Endometrium (tissue), 2 donors: ENCODE measurements around the gene CDKN2B-AS1.
A peak's percentile ranks its signal among the peaks of the same experiment; 100 is the strongest.

Experiments used
- FAIRE-seq: peaks from 2 replicates; lab custom pipeline; 2012; peaks lifted over from hg19 to GRCh38; lab: Jason Lieb, UNC
- donor health status: control.
- donor health status: control.

The CDKN2B-AS1 gene

DNA sequence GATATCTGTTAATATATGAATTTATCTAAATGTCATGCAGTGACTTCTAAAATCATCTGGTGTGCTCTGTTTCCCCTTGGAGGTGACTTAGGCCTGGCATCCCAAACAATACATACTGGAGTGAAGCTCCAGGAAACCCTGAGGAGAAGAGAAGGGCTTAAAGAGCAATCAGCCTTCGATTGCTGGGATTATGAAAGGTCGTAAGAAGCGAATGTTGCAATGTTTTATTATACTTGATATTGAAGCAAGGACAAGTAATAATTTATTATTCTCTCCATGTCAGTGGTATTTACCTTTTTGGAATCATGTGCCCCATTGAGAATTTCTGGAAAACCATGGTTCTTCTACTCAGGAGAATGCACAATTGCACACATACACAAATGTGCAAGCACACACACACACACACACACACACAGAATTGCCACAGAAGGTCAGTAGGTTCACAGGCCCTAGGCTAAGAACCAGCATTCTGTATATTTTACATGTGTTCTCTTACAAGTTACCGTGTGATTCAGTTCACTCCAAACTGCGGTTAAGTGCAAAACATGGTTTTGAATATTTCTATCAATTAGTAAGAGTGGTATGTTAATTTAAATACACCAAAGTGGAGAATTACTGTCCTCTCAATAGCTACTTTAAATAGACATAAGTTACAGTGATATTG, 93.6 kb downstream of the CDKN2B-AS1 start:
- no peak for FAIRE-seq

DNA sequence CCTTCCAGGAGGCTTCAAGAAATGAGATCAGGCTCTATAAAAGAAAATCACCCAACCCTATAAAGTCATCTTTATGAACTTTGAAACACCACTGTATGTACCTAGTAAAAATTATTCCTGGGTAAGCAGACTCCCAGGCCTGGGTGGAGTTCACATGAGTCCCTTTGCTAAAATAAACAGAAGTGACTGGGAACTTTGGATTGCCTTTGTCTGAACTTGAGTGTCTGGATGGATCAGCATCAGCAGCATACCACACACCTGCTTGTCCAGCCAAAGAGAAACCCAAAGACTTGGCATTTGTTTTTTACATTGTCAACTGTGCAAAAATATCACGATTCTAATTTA, 94.1 kb downstream of the CDKN2B-AS1 start:
- no peak for FAIRE-seq

DNA sequence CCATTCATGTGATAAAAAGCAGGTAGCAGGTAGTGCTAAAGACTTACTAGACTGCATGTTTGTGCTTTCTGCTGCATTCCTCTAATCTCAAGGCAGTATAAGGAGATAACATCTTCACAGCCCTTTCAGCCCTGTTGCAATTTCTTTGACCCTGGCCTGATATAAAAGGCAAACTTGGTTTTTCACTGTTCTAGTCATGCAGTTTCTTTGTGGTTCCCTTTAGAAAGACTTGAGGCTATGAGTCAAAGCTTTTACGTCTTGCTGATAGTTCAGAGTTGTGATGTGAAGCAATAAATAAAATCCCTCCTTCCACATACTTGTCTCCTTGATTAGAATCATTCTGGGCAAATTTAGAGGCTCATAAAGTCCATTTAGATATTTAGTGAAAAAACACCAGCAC, 103.1 kb downstream of the CDKN2B-AS1 start:
- FAIRE-seq = no peak

DNA sequence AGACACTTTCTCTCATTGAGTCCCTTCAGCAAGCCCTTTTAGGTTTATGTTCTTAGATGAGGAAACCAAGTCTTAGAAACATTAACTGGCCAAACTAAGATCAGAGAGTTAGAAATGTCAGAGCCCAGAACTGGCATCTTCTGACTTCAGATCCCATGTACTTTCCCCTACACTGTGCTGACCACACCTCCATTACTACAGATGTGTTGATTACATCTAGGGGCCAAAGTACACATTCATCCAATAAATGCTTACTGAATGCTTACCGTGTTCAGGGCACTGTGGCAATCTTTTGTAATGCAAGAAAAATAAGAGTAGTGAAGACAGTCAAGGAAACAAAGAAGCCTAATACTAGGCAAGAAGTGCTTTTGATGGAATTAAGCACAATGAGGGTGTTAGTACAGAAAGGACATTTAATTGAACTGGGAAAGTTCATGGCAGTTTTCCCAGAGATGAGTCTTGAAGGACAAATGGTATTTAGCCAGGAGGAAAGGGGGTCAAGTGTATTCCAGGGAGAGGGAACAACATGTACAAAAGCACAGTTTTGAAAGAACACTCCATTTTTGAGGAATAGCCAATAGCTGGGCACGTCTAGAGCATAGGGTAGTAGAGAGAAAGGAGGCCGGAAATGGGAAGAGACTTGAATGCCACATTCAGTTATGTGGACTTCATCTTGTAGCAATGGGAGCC, 104.2 kb downstream of the CDKN2B-AS1 start:
- FAIRE-seq = no peak

DNA sequence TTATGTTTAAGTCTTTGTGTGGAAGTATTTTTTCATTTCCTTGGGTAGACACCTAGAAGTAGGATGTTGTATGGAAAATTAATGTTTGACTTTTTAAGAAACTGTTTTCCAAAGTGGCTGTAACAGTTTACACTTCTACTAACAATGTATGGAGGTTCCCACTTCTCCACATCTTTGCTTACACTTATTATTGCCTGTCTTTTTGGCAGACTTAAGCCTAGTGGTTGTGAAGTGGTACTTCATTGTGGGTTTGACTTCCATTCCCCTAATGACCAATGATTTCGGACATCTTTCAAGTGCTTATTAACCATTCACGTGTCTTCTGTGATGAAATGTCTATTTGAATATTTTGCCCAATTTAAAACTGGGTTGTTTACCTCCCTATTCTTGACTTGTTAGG, 106.0 kb downstream of the CDKN2B-AS1 start:
- FAIRE-seq = no peak

DNA sequence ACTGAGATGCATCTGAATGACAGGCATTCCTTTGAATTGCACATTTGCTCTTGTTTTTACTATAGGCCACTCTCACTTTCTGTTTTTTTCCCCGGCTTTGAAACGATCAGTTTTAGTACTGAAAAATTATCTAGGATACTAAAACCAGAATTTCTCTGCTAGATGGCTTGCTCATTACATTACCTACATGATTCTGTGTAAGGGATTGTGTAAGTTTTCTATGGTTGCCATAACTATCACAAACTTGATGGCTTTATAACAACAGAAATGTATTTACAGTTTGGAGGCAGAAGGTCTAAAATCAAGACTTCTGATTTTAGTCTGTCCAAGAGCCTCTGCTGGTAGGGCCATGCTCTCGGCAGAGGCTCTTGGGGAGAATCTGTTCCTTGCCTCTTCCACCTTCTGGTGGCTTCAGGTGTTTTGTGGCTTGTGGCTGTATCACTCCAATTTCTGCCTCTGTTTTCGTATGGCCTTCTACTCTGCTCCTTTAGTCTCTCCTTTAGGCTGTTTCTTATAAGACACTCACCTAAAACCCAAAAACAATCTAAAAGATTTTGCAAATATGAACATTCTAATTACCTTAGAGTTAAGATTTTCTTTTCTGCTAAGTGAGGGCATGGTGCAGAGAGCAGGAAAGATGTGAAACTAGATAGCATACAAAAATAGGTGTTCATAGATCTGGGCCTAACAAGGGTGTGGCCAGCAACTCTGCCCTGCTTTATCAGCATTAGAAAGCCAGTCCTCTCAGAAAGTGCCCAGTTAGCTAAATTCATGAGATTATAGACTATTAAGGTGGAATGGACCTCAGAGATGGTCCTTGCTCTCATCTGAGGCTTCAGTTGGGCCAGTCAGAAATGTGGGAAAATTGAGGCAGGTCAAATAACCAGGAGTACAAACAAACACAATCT, 107.8 kb downstream of the CDKN2B-AS1 start:
- FAIRE-seq = no peak

DNA sequence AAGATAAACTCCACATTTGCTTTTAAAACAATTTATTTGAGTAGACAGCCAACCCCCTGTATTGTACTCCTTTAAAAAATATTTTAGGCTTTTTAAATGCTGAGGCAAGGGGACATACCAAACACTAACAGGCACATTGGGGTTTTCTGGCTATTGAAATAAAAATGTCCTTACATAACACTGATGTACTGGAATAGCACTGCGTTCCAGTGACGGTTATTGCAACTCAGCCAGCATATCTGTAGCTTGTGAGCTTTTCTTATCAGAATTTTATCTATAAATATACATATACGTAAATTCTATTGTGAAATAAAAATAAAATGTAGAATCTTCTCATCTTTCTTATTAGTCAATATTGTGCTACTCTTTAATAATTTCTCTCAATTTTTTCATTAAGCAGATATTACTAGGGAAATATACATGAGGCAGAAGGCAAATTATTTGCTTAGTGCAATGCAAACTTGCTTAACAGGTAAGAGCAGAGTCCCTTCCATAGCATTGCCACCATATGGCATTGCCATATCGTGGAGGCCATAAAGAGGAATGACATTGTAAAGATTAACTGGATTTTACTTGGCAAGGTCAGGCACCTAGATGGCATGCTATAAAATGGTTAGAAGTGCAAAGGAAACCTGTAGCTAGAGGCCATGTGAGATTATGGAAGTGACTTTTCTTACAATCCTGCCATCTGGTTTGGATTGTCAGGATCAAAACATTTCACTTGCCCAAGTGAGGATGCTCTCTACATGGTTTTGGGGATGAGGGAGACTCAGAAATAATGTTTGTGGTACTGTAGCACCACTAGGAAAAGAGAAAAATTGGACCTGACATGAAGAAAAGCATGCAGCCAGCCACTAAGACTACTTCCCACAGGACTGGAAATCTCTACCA, 109.3 kb downstream of the CDKN2B-AS1 start:
- FAIRE-seq = no peak

DNA sequence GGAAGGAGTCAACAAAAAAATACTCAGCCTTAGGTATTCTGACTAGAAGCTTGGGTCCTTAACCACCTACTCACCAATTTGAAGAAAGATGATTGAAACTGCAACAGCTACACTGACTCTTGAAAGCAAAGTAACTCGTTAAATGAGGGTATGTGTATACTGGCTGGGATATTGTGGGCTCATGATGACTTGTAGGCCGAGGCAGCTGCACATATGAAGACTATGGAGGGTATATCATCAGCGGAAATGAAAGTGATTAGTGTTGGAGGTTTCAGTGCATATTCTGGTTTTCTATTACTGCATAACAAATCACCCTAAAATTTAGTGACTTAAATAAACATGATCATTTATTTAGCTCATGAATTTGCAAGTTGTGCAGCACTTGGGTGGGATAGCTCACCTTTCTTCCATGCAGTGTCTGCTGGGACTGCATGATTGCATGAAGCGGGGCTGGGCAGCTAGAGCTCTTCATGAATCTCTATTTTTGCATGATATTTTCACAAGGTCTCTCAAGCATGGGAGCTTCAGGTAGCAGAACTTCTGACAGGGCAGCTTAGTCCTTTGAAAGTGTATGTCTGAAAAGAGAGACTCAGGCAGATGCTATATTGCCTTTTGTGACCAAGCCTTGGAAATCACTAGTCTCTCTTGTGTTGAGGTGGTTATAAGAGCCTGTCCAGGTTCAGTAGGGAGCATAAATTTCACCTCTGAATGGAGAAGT, 110.6 kb downstream of the CDKN2B-AS1 start:
- FAIRE-seq = no peak

DNA sequence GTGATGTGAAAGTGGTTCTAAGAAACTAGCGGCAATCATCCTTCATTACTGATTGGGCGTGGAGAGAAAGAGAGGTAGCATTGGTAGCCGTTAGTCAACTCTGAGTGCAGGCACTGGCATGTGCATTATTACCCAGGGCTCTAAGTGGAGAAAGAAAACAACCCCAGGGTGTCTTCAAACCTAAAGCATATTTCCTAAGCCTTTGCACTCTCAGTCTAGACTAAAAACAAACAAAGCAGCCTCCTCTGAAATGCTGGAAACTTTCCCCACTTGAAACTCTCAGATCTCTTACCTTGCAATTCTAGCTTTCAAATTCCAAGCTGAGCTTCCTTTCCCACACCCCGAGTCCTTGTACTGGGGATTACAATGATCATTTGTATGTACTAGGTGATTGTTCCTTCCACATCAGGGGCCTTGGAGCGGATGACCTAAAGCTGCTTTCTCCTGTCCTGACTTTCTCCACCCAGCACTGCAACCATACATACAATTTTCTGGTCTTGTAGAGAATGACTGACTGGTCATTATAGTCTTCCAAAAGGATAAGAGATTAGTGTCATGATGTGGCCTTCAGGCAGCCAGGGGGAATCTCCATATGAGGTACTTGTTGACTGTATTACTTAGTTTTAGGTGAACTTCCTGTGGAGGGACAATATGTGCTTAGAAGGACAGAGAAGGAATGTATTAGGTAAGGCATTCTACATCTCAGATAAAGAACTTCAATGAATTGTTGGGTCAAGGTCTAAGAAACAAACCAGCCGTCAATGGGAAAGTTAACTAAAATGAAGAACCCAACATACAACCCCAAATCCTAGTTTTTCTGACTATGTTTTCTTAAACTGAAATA, 112.8 kb downstream of the CDKN2B-AS1 start:
- FAIRE-seq = no peak

DNA sequence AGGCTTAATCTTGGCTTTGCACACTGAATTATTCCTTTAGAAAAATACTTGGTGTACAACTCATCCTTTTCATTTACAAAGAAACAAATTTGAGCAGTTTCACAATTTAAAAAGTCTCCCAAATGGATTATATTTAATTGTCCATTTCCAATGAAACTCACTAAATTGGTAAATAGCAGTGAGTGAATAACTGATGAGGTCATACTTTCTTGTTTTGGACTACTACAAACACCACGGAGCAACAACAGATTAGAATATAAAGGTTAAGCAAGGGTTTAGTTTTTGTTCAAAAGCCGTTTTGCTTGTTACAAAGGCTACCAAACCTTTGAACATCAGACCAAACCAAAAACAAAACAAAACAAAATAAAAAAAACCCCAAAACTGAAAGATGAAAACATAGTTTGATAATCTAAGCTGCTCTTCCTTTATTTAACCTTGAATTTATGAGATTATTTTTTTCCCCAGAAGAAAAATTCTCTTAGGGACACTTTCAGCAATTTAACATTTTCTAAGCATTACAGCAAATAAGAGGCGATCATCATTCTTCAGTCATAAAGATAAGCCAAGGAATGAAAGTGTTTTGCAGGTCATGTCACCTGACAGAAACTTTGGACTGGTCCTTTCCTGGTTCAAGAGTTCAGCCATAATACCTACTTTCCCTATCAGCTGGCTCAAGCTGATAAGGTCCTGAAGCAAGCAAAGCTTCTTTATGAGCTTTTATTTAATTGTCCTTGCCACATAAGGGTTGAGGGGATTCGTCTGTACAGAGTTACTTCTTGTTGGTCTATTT, 114.2 kb downstream of the CDKN2B-AS1 start:
- FAIRE-seq = peak; percentile 33

DNA sequence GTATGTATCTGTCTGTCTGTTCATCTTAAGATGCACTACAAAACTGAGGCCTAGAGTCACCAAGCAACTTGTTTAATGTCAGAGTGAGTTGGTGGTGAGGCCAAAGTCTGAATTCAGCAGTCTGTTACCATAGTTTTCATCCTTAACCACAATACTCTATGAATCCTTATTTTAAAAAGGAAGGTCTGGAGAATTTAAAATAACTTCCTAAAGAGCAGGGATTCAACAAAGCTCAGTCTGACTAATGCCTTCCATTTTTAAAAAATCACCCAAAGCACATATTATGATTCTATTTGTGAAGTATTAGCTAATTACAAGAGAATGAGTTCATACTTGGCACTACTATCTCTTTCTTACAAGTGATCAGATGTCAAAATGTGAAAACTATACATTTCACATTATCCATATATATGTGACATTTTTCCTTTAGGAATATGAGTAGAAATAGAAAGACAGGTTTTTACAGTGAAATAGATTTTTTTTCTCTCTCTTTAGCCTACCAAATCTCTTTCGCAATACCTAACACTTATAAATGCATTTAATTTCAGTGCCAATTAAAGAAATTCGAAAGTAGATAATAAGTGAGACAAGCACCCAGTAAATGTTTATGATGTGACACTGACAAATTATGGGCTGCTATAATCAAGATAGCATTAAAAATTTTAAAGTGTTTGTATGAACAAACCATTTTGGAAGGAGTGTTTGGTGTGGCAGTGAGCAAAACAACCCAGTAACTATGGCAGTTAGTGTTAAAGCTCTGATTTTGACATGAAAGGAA, 116.8 kb downstream of the CDKN2B-AS1 start:
- no peak for FAIRE-seq

DNA sequence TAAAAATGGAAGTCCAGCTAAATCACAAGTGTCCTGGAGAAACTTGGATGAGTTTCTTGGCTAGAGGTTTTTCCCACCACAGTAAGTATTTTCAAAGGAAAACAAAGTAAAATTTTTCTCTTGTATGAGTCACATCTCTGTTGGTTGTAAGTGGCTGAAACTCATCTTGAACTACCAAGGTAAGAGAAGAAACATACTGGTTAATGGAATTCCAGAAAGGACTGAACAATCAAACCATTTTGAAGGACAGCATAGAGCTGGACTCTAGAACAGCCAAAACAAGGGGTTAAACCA, 117.3 kb downstream of the CDKN2B-AS1 start:
- no peak for FAIRE-seq

DNA sequence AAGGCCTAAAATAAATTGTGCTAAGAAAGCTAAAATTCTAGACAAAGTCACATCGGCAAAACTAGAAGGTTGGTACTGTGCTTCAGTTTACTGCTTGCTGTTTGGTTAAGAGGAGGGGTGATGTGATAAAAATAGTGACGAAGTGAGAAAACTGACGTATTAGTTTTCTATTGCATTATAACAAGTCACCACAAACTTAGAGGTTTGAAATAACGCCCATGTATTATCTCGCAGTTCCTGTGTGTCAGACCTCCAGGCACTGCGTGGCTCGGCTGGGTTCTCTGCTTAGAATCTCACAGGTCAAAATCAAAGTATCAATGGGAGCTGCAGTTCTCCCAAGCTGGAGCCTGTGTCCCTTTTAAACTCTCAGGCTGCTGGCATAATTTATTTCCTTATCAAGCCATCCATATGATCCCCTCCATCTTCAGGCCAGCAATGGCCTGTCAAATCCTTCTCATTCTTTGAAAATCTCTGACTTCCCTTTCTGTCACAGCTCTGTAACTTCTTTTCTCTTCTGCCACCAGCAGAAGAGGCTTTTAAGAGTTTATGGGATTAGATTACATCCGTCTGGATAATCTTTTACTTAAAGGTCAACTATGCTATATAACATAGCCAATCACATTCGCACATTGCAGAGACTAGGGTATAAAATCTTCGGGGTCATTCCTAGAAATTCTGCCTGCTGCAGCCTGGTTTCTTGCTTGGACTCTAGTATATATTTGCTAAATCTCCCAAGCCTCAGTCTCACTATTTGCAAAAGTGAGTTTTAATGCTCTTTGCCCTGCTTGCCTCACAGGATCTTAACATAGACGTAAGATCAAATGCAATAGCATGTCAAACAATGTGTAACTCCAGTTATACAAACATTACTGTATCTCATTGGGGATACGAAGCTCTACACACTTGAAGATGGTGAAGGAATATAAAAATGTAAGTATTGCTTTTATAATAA, 118.6 kb downstream of the CDKN2B-AS1 start:
- FAIRE-seq = no peak

DNA sequence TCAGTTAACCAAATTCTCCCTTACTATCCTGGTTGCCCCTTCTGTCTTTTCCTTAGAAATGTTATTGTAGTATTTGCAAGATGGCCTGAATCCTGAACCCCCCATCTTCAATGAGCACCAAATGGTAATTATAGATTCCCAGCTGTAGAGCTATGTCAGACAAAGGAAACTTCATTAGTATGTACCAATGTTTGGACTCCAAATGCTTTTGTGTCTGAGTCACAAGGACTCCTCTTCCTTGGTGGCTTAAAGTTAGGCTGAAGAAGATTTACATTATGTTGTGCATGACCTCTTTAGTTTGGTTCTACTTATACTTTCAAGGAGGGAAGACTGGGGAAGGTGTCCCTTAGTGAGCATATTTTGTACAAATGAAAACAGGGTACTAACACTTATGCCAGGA, 120.4 kb downstream of the CDKN2B-AS1 start:
- FAIRE-seq = no peak

DNA sequence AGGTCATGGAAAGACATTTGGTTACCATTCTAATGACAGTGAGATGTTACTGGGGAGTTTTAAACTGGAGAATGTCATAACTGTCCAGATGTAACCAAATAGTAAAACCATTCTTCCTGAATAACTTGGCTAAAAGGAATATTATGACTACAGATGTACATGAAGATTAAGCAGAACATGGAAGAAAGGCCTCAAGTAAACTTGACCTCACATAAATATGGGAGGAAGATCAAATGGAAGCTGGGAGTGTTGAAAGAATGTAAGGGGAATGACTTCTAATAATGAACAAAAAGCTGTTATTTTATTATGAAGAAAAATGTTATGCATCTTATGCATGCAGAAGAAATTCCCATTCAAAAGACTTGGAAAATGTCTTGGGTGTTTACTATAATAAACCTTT, 122.2 kb downstream of the CDKN2B-AS1 start:
- peak; percentile 99 for FAIRE-seq

DNA sequence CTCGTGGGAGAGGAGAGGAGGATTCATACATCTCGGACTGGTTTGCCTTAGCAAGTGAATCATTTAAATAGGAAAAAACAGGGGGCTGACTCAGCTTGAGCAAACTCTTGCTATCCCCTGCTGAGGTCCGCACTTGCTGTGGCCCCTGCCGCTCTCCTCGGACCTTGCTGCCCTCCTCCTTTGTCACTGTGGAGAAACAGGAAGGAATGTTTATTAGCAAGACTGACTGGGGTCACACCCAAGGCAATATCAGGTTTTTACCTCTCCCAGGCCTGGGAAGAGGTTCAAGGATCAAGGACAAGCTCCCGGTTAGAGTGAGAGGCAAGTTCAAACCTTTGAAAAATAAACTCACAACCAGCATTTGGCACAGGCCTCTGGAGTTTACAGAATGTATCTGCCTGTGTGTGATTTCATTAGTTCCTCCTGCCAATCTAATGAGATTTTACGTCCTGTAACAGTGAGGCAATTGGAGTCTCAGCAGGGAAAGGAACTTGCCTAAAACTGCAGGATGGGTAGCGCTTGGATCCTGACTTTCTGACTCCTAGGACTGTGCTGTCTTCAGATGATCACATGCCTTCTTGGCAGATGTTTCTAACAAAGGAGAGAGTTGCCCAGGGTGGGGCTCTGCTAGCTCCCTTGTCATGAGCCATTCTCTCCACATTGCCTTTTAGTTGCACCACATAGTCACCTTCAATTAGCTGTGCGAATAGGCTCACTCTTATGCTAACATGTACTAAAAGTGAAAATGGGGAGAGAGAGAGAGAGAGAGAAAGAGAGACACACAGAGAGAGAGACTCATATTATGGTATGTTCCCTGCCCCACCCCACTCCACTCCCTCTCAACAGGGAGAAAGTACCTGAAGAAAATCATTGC, 123.2 kb downstream of the CDKN2B-AS1 start:
- no peak for FAIRE-seq
